Spleen (tissue), 7 donors: ENCODE data around the gene PTGER4.
A peak's percentile ranks its signal among the peaks of the same experiment; 100 is the strongest.

ENCODE experiments used
- POLR2AphosphoS5 ChIP-seq, 3 donors: sonication (generic); formaldehyde crosslinking; IDR thresholded peaks; one replicate each; pipeline ENCODE4 v1.5.1; 2017; ENCODE audit warnings: antibody characterized with exemption in 3 of 3
- TF ChIP-seq, protein P1 (sequence below), 11 experiments: fragments of 200-600 bp in 7 of 11; fragments of 450-650 bp in 4 of 11; sonication (generic) in 4 of 11; IDR thresholded peaks in 8 of 11; conservative IDR thresholded peaks in 3 of 11; 1 replicate in 7 of 11; 2 replicates in 4 of 11; pipeline versions ENCODE4 v1.4.0 to v1.8.0; 2016 to 2021; ENCODE audit warnings: antibody characterized with exemption in 11 of 11, inconsistent platforms in 4 of 11, mild to moderate bottlenecking in 1 of 11
- donor health status: DM: no; HTN: no; CAD: no; lungs with moderate emphysema.
- donor health status: DM: no; HTN: no; CAD: no.
- donor health status: DM: no; HTN: no; CAD: no.

DNA sequence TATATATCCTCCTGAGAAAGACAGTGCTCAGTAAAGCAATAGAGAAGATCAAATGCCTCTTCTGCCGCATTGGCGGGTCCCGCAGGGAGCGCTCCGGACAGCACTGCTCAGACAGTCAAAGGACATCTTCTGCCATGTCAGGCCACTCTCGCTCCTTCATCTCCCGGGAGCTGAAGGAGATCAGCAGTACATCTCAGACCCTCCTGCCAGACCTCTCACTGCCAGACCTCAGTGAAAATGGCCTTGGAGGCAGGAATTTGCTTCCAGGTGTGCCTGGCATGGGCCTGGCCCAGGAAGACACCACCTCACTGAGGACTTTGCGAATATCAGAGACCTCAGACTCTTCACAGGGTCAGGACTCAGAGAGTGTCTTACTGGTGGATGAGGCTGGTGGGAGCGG is 12.2 kb downstream of the PTGER4 start:
- TF ChIP-seq, protein P1, sequence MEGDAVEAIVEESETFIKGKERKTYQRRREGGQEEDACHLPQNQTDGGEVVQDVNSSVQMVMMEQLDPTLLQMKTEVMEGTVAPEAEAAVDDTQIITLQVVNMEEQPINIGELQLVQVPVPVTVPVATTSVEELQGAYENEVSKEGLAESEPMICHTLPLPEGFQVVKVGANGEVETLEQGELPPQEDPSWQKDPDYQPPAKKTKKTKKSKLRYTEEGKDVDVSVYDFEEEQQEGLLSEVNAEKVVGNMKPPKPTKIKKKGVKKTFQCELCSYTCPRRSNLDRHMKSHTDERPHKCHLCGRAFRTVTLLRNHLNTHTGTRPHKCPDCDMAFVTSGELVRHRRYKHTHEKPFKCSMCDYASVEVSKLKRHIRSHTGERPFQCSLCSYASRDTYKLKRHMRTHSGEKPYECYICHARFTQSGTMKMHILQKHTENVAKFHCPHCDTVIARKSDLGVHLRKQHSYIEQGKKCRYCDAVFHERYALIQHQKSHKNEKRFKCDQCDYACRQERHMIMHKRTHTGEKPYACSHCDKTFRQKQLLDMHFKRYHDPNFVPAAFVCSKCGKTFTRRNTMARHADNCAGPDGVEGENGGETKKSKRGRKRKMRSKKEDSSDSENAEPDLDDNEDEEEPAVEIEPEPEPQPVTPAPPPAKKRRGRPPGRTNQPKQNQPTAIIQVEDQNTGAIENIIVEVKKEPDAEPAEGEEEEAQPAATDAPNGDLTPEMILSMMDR (IDR thresholded peaks at IDR 0.05 in 8 of 11, conservative IDR thresholded peaks at IDR 0.05 in 3 of 11), result no peak
- peak in 1 of 3 donors; percentile 10 for TF ChIP-seq POLR2AphosphoS5 (IDR thresholded peaks at IDR 0.05)
